Measurements from ENCODE around the gene PHLDA3.

- TF ChIP-seq POLR2A (IDR thresholded peaks at IDR 0.05) (no peak), CTCF (IDR thresholded peaks at IDR 0.05) (no peak)
Observed at GRCh38 chr1:201508809-201509208, 39.8 kb upstream of the PHLDA3 start.
